SK-N-MC (cell line): ENCODE data around the gene JPH4.

Experiments
- DNase-seq: peaks from one replicate; pipeline ENCODE4 v3.0.0-alpha.2; 2011; ENCODE audit warnings: low read depth, low spot score
- H3K27ac ChIP-seq: fragments of 200-600 bp; sonication (generic); 2 replicates; pipeline ENCODE4 v1.5.1; 2016; ENCODE audit warnings: mixed run types
- H3K36me3 ChIP-seq: fragments of 200-600 bp; sonication (generic); 2 replicates; pipeline ENCODE4 v1.6.1; 2017; ENCODE audit warnings: antibody characterized with exemption, low read length, mixed read lengths; ENCODE audit not compliant: insufficient read depth
- H3K4me3 ChIP-seq: fragments of 200-600 bp; sonication (generic); 2 replicates; pipeline ENCODE4 v1.5.1; 2016
- H3K9ac ChIP-seq: fragments of 200-600 bp; sonication (generic); 2 replicates; pipeline ENCODE4 v1.8.0; 2017; ENCODE audit warnings: mixed run types, mixed read lengths; ENCODE audit not compliant: insufficient read length
- H3K9me3 ChIP-seq: fragments of 200-600 bp; sonication (generic); 2 replicates; pipeline ENCODE4 v1.6.1; 2017; ENCODE audit warnings: low read depth, mild to moderate bottlenecking, antibody characterized with exemption, low read length, moderate library complexity, mixed read lengths
- EZH2 ChIP-seq: fragments of 200-600 bp; sonication (generic); IDR thresholded peaks from one replicate; pipeline ENCODE4 v1.6.1; 2017; ENCODE audit warnings: antibody characterized with exemption
- FOXP2 ChIP-seq: optimal IDR thresholded peaks from 2 replicates; pipeline ENCODE3; 2011; ENCODE audit warnings: mild to moderate bottlenecking, moderate library complexity; ENCODE audit not compliant: insufficient read depth; ENCODE audit errors: extremely low read length, control extremely low read depth
- POLR2AphosphoS5 ChIP-seq: IDR thresholded peaks from 2 replicates; pipeline ENCODE4 v1.6.1; 2012; ENCODE audit warnings: mild to moderate bottlenecking, low read depth, low read length, borderline replicate concordance

The JPH4 gene

DNA sequence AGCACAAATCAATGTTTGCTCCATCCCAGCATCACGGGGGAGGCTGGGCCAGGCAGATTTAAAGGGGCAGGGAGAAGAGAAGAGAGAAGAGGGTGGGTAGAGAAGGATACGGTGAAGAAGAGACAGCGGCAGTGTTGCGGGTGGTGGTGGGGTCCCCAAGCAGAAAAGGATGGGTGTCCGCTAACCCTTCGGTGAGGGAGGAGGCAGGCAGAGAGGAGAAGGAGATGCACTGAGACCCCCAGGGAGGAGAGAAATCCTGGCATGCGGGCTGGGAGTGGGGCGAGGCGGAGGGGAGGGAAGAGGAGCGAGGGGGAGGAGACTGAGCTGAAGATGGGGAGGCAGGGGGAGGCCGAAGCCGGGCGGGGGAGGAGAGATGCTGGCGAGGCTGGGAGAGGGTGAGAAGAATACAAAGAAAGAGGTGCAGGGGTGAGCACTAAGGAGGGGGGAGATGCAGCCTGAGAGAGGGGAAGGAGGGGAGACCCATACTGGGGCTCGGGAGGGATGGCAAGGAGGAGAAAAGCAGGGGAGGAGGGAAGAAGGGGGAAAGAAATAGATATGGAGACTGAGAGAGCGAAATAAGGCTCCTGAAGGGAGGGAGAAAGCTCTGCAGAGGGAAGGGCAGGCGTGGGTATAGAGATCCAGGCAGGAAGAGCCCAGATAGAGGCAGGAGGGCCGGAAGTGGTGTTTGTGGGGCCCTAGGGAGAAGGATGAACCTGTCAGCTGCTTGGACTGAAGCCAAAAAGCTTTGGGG, at the start of gene JPH4:
Gene JPH4, minus strand, starts transcription at position 231 of the 751 bp plus-strand sequence. CDS start 1,337 bp downstream, outside the sequence.
- Histone ChIP-seq H3K9ac (no peak within 1 kb of the TSS), H3K36me3 (no peaks in the 10 kb centered on the region), H3K27ac (no peak within 1 kb of the TSS), H3K4me3 (peak within 1 kb of the TSS; percentile 61), H3K9me3 (no peaks in the 10 kb centered on the region)
- DNase-seq = no peak
- no peak for TF ChIP-seq FOXP2
- no peak for TF ChIP-seq POLR2AphosphoS5
- TF ChIP-seq EZH2 = no peak

DNA sequence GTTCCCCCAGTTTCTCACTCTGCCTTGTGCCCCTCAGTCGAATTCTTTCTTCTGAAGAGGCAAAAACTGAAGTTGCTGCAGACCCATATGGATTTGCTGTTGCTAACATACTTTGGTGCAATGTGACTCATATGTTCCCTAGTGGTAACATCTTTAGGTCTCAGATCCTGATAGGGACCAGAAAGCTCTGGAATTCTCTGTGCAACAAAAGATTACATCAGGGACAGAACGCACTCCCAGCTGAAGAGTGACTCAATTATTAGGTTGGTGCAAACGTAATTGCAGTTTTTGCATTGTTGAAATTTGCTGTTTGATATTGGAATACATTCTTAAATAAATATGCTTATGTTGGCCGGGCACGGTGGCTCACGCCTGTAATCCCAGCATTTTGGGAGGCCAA, 49.4 kb upstream of the JPH4 start:
- Histone ChIP-seq H3K9ac (no peak overlapping the region), H3K9me3 (peaks cover 12% of the 10 kb centered on the region; the same call in 1 of the 2 replicates), H3K4me3 (no peak overlapping the region), H3K27ac (no peak overlapping the region), H3K36me3 (no peaks in the 10 kb centered on the region)
- TF ChIP-seq POLR2AphosphoS5 (no peak), FOXP2 (no peak), EZH2 (no peak)
- no peak for DNase-seq

DNA sequence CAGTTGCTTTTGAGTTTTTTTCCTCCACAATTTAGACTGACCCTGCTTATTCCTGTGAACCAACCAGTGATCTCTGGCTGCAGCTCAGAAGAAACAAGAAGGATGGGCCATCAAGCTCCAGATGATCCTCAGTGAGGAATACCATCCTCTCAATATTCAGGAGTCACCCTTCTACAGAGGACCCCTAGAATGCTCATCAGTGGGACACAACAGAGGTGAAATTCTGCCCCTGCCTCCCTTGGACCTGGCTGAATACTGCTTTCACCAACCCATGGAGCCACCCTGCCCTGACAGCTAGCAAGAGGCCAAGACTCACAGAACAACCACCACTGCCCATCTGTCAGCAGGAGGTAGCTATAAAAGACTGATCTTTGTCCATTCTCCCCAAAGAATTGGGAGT, 48.4 kb upstream of the JPH4 start:
- H3K9ac ChIP-seq = no peak overlapping the region
- H3K9me3 ChIP-seq = peaks cover 12% of the 10 kb centered on the region; the same call in 1 of the 2 replicates
- H3K27ac ChIP-seq = no peak overlapping the region
- no peaks in the 10 kb centered on the region for H3K36me3 ChIP-seq
- no peak for DNase-seq
- no peak for TF ChIP-seq EZH2
- TF ChIP-seq POLR2AphosphoS5 = no peak
- no peak for TF ChIP-seq FOXP2
- no peak overlapping the region for H3K4me3 ChIP-seq

DNA sequence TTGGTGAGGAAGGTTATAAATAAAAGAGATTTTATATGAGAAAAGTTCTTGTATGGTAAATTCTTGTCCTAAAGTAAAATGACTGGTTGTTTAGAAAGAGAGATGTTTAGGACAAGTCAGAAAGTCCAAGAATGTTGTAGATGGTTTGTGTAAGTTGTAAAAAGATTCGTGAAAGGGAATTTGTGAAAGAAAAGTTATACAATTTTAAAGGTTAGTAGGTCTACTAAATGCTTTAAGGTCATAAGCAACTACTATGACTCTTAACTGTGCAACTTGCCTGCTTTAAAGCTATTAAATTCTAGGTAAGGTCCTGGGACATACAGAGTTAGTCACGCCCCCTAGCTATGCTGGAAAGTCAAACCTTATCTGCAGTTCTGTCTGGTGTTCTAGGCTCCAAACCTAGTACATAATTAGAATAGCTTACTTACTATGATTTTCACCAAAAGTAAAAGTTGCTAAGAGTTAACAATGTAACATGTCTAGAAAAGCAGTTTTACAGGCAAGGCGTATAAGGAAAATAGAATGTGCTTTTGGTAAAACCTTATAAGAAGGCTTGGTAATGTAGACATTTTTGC, 46.3 kb upstream of the JPH4 start:
- Histone ChIP-seq H3K9ac (no peak overlapping the region), H3K27ac (no peak overlapping the region), H3K36me3 (no peaks in the 10 kb centered on the region), H3K9me3 (peaks cover 12% of the 10 kb centered on the region; the same call in 1 of the 2 replicates), H3K4me3 (no peak overlapping the region)
- no peak for DNase-seq
- TF ChIP-seq POLR2AphosphoS5 = no peak
- TF ChIP-seq FOXP2 = no peak
- TF ChIP-seq EZH2 = no peak

GRCh38 chr14:23623962-23624361, 45.4 kb upstream of the JPH4 start:
- H3K27ac ChIP-seq = no peak overlapping the region
- H3K9ac ChIP-seq = no peak overlapping the region
- H3K36me3 ChIP-seq = no peaks in the 10 kb centered on the region
- H3K4me3 ChIP-seq = no peak overlapping the region
- TF ChIP-seq POLR2AphosphoS5 (no peak), FOXP2 (no peak), EZH2 (no peak)
- DNase-seq = no peak
- H3K9me3 ChIP-seq = peaks cover 12% of the 10 kb centered on the region; the same call in 1 of the 2 replicates

DNA sequence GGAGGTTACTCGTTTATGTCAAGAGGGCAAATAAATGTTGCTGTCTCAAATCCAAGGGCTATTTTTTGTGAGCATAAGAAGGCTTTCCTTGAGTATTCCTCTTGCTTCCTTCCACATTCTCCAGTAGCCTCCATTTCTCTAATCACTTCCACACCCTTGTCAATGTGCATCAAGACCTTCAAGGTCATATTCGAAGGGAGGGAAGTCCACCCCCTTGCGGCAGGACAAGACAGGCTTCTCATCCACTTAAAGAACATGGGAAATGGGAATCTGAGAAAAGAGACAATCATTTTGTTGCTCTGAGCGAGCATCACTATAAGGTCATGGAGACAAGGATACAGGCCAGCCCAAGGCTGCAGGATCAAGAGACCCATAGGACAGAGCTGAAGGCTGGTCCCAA, 44.4 kb upstream of the JPH4 start:
- Histone ChIP-seq H3K4me3 (no peak overlapping the region), H3K36me3 (no peaks in the 10 kb centered on the region), H3K27ac (no peak overlapping the region), H3K9ac (no peak overlapping the region), H3K9me3 (peaks cover 12% of the 10 kb centered on the region; the same call in 1 of the 2 replicates)
- no peak for TF ChIP-seq POLR2AphosphoS5
- no peak for TF ChIP-seq FOXP2
- TF ChIP-seq EZH2 = no peak
- no peak for DNase-seq

DNA sequence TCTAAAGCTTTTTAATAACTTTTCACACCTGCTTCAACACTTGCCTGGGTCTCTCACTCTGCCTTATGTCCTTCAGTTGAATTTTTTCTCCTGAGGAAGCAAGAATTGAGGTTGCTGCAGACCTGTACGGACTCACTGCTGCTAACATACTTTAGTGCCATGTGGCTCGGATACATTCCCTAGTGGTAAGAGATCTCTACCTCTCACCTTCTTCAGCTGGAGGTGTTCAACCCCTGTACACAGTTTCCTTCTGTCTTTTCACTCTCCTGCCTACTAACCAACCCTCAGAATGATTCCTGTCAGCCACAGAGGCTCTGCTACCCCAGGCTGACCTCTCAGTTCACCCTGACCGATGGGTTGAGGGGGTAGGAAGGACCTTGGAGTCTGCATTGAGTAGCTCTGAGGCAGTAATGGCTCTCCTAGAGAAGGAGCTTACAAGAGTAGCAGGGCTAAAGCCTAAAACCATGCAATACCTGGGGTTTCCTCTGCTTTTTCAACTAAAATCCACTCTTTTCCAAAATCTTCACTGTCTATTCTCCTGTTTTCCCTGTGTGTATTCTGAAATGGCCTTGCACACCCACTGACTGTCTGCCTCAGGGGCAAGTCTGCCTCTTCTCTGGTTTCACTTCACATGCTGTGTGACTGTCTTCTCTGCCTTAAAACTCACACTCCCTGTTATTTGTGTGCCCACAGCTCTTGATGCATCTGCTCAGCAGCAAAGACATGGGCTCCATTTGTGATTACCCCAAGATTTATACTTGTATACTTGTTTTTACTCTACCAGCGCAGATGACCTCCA, 43.5 kb upstream of the JPH4 start:
- Histone ChIP-seq H3K9me3 (peaks cover 12% of the 10 kb centered on the region; the same call in 1 of the 2 replicates), H3K9ac (no peak overlapping the region), H3K27ac (no peak overlapping the region), H3K36me3 (no peaks in the 10 kb centered on the region), H3K4me3 (no peak overlapping the region)
- no peak for DNase-seq
- TF ChIP-seq FOXP2 = no peak
- no peak for TF ChIP-seq POLR2AphosphoS5
- no peak for TF ChIP-seq EZH2
